ENCODE data around the gene PODXL.
"Not testable (repeated sequence)": the region's sequence is repeated elsewhere in the genome, so short reads cannot be mapped to it uniquely, and the experiment has no call there.

The PODXL gene

GRCh38 chr7:131536361-131536849, 20.0 kb downstream of the PODXL start:
- no peak for DNase-seq

- DNase-seq = no peak
These were observed 22.6 kb downstream of the PODXL start for GRCh38 chr7:131533566-131534561.

- no peak for DNase-seq
These were observed 23.3 kb downstream of the PODXL start for GRCh38 chr7:131533151-131533559.

- DNase-seq = no peak
These were observed 23.8 kb downstream of the PODXL start for GRCh38 chr7:131532570-131533091.

- DNase-seq = no peak
These were observed 26.3 kb downstream of the PODXL start for GRCh38 chr7:131530137-131530536.

- no peak for DNase-seq
These were observed 26.8 kb downstream of the PODXL start for GRCh38 chr7:131529617-131530016.

GRCh38 chr7:131529179-131529578, 27.2 kb downstream of the PODXL start:
- DNase-seq = no peak

GRCh38 chr7:131527456-131527855, 29.0 kb downstream of the PODXL start:
- DNase-seq = no peak

- DNase-seq = no peak
These were observed 30.6 kb downstream of the PODXL start for GRCh38 chr7:131525820-131526219.

- no peak for DNase-seq
These were observed 31.7 kb downstream of the PODXL start for GRCh38 chr7:131524703-131525102.

- DNase-seq = no peak
These were observed 32.3 kb downstream of the PODXL start for GRCh38 chr7:131524115-131524514.

GRCh38 chr7:131522325-131522930, 34.0 kb downstream of the PODXL start:
- DNase-seq = no peak

- DNase-seq = no peak
These were observed 34.7 kb downstream of the PODXL start for GRCh38 chr7:131521651-131522163.

GRCh38 chr7:131518626-131519025, 37.8 kb downstream of the PODXL start:
- DNase-seq = no peak

- no peak for DNase-seq
These were observed 39.1 kb downstream of the PODXL start for GRCh38 chr7:131517218-131517923.

- not testable (repeated sequence) for DNase-seq
These were observed 41.0 kb downstream of the PODXL start for GRCh38 chr7:131515471-131515870.

GRCh38 chr7:131513245-131514061, 43.0 kb downstream of the PODXL start:
- peak; percentile 83 for DNase-seq

- DNase-seq = no peak
These were observed 44.5 kb downstream of the PODXL start for GRCh38 chr7:131511774-131512535.

- DNase-seq = no peak
These were observed 45.4 kb downstream of the PODXL start for GRCh38 chr7:131511071-131511470.

GRCh38 chr7:131509781-131510180, 46.6 kb downstream of the PODXL start:
- no peak for DNase-seq
